ENCODE results near the gene HMX3.

The HMX3 gene

DNA sequence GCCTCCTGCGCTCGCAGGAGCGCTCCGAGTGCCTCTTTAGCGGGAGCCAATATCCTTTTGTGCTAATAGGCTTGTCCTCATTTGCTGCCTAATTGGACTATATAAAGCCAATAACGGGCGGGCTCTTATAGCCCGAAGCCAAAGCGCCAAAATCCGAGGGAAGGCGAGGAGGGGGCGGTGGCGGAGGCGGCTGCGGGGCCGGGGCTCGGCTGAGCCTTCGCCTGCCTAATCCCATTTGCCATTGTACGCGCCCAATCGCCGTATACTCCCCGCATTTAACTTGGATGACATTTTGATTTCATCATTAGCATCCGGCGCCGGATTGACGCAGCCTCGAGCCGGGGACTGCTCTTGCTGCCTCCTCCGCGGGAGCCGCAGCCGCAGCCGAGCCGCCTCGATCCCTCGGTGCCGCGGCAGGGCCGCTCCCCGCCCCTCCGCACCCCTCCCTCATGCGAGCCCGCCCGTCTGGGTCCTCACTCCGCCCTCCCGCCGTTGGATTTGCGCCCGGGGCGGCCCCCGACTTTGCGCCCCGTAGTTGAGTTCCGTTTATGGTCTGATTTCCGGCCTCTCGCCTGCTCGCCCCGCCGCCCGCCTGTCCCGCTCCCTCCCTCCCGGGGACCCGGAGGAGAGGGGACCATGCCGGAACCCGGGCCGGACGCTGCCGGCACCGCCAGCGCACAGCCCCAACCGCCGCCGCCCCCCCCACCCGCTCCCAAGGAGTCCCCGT, at the start of gene HMX3:
Gene HMX3, plus strand, starts transcription at position 556 of the 727 bp plus-strand sequence. Its CDS starts 81 bp downstream, at position 637.
- no peak for DNase-seq

DNA sequence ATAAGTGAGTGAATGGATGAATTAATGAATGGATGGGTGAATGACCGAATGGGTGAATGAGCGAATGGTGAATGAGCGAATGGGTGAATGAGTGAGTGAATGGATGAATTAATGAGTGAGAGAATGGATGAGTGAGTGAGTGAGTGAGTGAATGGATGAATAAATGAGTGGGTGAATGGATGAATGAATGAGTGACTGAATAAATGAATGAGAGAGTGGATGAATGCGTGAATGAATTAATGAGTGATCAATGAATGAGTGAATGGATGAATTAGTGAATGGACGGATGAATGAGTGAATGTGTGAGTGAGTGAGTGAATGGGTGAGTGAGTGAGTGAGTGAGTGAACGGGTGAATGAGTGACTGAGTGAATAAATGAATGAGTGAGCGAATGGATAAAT, 49.5 kb upstream of the HMX3 start:
- no peak for DNase-seq

DNA sequence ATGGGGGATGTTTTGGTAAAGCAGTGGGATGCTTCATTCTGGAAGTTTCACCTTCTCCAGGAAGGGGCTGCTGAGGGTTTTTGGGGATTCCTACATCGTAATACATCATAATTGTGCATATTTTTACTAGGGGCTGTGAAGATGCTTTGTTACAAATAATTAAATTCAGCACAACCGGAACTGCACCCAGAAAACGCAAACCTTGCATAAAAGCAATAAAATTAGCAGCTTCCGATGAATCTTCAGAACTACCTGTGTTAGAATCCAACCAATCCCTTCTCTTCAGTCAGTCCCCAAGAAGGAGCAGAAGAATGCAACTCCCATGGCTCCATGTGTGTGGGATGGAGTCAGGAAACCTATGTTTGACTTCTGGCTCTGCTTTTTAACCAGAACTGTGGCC, 48.4 kb upstream of the HMX3 start:
- DNase-seq, result no peak

DNA sequence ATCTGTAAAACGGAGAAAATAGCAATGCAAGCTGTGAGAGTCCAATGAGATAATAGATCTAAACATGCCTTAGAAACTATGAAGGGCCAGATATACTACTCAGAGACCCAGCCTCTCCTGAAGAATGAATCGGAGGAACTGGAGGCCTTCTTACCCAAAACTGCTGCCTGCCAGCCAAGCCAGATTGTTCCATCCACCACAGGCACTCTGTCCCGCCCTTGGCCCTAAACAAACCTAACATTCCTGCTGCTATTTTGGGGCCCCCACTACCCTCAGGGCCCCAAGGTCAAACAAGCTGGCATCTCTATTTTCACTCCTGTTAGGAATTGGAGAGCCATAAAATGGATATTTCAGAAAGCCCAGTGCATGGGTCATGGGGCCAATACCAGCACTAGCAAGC, 48.0 kb upstream of the HMX3 start:
- no peak for DNase-seq

DNA sequence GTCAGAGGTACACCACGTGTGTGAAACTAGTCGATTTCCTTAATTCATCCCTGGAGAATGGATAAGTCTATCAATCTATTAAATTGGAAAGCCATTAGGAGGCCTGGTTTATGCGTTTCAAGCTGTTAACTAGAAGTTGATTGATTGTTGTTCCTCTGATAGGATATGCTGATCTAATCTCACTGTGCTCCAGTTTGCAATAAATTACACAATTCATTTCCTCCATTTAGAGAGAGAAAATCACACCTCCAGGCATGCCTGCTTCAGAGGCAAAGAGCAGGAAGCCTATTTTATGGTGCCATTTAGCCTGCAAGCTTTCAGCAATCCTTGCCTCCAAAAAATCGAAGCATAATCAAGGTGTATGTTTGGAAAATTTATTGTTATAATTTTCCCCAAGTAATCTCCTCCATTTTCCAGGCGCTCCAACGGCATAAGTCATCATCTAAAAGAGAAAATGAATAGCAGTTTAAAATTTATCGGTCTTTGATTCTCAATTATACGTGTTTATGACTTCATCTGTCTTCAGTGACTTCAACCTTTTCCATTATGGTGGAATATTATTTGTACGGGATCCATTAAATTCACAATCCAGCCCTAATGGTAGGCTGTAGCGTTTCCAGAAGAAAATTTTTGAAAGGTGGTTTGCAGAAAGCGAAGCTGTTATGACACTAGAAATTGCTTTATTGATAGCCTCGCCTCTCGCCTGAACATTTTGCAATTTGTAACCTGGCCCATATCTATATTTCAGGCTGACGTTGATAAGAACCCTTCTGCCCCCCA, 42.9 kb upstream of the HMX3 start:
- DNase-seq, result no peak

DNA sequence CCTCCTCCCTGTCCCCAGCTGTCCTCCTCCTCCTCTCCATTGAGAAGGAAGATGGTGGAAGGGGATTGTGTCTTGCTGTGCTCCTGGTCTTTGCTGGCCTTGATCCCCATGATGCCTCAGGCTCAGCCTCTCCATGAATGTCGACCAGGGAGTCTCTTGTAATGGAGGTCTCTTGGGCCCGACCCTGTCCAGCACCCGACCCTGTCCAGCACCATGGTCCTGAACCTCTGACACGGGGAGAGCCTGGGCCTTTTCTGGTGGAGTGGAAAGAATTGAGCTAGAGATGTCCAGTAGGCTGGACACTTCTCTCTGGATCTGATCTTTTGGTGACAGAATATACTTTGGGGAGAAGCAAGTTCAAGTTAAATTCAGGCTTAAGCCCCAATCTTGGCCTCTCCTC, 42.3 kb upstream of the HMX3 start:
- DNase-seq, result no peak

DNA sequence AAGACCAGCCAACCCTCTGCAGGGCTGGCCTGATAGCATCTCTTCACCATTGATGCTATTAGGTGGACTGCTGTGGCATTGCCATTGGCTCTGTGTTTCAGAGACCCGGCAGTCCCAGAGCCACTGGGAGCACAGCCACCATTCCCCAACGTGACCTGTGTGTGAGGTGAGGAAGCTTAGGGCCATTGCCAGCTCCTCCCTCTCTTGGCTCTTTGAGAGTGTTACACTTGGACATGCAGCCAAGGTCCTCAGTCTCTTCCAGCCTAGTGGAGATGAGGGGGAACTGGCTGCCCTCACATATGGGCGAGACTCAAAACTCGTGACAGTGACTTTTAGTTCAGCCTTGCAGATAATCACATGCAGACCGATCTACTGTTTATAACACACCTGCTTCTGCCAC, 39.3 kb upstream of the HMX3 start:
- no peak for DNase-seq

DNA sequence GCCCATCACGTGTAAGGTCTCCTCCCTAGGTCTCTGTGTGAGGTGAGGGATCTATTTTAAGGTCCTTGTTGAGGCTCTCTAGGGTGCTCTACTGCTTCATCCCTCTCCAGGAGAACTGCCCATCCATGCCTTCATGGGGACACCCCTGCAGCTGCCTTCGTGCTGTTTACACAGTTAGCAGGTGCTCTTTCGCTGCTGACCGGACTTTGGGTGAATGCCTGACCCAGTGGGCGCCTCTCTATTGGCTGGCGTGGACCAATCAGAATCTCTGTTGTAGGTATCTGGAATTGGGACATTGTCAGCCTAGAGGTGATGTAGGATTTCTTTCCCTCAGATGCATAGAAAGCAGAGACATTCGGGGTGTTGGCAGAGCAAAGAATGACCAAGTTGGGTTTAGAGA, 38.7 kb upstream of the HMX3 start:
- no peak for DNase-seq

DNA sequence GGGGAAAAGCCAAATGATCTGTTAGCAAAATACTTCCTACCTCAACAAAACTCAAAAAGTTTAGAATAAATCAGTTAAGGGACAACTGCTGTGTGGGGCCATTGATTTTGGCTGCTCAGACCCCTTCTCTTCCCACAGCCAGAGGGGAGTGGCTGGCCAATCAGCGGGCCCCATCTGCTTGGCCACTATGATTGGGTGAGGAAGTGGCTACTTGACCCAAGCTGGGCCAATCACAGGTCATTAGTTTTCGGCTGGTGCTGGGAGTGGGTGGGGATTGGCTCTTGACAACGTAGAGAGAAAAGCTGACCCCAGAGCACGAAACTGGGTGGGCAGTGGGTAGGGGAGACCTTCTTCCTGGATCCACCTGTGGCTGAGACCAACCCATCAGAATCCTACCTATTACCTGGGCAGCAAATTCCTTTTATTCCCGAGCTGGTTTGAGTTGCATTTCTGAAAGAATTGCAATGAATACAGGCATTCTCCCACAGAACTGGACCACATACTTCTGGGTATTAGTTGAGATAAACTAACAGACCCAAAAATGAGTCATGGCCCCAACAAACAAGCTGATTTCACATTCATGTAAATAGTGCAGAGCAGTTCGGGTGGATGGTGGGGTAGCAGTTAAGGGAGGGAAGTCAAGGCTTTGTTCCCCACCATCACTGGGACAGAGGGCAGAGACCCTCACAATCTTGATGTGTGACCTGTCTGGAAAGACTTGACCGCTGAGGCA, 35.6 kb upstream of the HMX3 start:
- DNase-seq, result no peak

DNA sequence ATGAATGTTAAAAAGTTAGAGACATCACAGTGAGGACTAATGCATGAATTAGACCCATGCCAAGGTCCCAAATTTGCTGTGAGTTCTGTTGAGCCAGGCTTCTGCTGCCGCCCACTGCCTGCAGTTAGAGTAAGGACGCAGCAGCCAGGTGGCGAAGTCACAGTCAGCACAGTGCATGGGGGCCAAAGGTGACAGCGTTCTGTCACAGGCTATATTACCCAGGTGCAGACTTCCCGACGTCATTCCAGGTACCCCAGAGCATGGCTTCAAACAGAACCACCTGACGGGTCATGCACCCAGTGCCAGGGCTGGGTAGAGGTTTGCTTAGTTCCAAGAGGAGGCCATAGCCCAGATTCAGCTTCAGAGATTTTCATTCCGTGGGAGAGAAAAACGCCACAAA, 33.9 kb upstream of the HMX3 start:
- DNase-seq, result no peak

DNA sequence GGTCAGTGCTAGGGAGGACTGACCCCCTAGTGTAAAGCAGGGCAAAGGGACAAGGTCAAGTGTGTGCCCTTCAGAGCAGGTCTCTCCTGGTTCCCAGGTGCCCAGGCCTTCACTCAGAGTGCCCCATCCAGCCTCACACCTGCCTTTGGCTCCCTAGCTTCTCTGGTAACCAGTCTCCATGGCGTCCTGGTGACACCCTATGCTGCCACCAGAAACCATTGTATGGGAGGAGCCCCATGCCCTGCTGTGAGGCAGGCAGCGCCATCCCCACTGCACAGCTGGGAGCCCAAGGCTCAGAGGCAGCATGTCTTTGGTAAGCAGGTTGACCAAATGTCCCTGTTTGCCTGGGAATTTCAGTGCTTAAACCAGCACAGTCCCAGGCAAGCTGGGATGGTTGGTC, 33.1 kb upstream of the HMX3 start:
- DNase-seq, result no peak

DNA sequence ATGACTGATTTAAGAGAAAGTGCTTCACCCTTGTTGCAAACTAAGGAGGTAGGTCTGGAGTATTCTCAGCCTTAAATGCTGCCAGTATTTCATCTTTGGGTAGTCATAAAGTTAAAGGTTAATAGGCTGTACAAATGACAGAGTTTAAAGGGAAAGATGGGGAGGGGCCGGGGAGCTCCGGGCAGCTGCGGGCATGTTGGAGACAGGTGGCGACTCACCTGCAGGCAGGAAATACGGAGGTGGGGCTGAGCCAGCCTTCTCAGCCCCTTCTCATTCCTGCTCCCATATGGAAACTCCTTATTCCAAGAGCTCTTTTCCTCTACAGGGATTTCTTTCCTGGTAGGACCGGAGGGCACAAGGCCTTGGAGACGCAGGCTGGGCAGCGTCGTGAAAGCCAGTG, 31.8 kb upstream of the HMX3 start:
- no peak for DNase-seq

DNA sequence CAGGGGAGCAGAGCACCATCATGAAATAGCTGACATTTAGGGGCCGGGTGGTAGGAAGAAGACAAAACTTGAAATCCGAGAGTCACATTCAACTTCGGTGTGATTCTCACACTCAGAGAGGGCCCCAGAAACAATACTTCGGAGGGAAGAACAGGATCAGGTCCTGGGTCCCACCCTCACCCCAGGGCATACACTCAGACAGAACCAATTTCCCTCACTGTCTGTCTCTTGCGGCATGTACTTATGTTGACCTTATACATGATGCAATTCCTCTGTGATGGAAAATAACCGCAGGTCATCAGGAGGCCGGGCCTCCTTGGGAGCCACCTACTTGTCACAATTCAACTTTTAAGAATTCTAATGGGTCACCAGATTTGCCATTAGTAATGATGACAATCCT, 26.3 kb upstream of the HMX3 start:
- no peak for DNase-seq

DNA sequence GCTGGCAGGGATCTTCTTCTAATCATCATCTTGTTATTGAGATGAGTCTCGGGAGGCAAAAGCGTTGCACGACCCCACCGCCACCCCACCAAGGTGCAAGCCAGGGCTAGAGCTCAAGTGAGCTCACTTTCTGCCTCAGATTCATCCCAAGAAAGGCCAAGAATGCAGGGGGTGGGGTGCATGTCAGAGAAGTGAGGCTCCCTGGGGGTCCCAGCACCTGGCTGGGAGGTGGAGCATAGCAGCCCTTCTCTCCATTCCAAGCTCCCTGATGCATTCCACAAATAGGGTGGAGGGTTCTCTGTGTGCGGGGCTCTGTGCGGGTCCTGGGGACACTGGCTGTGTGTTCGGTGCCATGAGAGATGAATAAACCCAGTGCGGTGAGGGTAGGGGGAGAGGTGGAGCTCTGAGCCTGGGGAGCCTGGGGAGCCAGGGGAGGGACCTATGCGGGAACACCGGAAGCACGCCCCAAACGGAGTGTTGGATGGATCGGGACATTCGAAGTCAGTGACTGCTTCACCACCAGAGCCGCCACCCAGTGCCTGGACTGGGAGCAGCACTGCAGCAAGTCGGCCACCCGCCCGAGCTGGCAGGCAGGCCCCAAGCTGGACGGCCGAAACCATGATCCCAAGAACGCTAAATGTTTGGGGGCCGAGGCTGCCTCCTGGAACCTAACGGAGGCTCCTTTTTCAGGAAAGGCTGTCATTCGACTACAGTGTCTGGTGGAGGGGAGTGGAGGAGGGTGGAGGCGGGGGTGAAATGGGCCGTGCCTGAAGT, 17.9 kb upstream of the HMX3 start:
- no peak for DNase-seq

DNA sequence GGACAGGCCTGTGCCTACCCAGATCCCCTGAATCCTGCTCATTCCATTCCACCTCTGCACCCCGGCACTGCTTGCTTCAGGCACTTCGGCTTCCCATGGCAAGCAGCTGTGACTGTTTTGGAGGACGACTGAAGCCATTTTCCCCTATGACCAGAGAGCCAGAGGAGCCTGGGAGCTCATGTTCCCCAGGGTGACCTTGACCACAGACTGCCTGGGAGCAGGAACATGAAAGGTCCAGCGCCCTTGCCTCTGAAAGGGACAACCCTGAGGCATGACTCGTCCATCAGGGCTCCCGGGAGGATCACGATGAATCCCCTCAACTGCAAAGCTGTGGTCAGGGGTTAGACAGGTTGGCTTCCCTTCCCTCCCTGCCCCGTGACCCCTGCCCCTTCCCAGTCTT, 16.7 kb upstream of the HMX3 start:
- DNase-seq, result no peak

DNA sequence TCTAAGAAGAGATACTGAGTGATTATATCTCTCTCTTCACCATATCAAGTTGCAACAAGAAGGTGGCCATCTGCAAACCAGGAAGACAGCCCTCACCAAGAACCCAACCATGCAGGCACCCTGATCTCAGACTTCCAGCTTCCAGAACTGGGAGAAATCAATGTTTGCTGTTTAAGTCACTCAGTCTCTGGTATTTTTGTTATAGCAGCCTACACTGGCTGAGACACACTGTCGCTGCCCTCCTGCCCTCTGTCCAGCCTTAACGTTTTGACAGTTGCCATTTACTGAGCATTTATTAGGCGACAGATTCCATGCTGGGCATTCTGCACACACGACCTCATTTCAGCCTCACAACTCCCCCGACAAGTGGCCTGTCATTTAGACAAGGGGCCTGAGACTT, 9.5 kb upstream of the HMX3 start:
- DNase-seq, result no peak

DNA sequence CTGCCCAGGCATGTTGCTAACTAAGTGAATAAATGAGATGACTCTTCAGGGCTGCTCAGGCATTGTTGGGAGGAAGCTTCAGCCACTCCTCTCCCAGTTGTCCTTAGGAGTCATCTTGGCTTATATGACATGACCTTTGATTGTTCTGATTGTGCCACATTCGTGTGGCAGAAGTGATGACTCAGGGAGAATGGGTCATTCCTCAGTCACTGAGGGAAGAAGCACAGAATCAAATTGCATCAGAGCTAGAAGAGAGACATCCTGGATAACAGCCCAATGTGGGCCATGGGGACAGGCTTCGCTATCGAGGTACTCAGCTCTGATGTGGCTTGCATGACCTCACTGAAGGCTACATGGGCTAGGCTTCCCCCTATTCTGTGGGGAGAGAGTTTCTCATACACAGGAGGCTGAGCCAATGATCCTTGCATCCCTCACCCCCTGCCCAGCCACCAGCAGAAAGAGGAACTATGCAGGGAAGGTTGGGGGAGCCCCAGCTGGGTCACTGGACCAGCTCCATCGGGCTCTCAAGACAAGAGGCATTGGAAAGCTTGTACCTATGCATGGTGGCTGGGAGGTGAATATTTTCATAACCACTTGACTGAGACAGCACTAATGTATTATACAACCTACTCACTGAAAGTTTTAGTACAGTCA, 6.0 kb upstream of the HMX3 start:
- DNase-seq, result no peak

DNA sequence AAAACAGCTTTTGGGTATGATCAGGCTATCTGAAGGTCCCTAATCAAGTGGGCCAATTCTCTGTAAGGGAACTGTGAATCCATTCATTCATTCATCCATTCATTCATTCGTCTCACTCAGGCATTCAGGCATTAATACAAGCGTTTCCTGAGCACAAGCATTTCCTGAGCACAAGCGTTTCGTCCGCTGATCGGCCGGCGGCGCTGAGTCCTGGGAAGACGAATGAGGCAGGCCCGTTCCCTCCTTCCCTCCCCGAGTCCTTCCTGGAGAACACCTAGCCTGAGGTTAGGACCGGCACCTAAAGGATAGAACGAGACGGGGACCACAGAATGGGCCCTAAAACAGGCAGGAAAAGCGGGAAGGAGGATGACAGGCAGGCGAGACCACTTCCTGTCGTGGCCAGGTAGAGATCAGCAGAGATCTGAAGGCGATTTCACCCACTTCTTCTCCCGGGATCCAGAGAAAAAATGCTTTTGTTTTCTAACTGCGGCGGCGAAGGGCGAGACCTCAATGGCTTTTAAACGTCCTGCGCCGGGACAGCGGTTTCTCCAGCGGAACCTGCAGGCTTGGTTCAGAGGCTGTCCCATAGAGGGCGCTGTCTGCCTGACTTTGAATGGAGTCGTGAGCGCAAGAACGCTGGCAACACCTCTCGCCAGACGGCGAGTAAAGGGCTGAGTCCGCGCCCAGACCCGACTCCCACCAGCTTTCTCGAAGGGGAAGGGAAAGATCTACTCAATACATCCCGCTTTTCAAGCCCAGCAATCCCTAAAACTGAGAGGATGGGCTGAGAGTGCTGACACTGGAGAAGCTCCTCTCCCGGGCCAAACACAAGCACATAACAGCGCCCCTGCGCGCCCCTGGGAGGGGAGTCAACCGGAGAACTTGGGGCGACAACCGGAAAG, 2.9 kb upstream of the HMX3 start:
- peak in 1 of 2 experiments; percentile 21 for DNase-seq

DNA sequence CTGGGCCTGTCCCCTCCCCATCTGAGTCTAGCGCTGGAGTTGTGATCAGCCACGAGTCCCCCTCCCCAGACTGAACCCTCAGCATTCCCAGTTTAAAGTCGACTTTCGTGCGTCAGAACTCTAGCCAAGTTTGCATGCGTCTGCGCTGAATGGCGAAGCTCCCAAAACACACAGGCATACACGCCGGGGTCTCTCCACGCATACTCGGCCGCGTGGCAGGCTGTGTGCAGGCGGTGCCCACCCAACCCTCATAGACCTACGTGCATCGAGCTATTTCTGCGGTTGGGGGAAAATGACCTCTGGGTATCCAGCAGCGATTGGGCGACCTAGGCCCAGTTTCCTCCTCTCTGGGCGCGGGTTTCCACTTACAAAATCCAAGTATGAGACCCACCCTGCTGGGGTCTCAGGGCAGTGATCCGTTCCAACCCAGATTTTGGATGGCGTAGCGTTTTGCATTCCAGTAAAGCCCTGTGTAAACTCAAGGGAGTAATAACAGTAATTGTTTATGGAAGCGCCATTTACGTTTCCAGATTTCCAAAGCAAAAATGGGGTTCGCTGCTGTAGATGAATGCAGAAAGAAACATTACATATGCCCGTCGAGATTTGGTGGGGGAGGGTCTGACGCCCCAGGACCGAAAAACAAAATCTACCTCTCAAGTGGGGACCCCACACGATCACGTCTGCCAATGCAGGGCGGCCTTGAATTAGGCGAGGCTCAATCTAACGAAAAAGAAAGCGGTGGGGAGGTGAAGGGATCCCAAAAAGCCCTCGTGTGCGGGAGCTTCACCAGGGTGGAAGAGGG, 2.0 kb upstream of the HMX3 start:
- DNase-seq, result no peak

DNA sequence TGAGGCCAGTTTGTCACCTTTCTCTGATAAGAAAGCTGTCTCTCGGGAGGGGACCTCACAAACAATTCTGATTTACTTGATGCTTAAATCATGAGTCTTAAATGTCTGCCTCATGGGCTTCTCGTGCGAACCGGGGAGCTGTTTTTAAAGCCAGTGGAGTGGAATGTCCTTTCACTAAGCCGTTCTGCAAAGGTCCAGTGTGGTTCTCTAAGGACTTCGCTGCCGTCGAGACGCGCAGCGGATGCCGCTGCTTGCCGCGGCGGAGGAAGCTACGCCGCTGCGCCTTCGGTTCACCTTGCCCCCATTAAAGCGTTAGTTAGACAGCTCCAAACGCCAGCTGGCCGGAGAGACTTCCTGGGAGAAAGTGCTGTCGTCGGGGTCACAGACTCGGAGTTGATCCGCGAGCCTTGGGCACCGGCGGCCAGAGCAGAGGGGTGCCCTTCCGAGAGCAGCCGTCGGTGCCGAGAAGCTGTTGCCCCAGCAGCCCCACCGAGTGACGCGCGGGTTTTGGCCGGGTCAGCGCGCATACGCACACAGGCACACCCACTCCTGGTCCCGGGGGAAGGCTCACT, 1.3 kb upstream of the HMX3 start:
- no peak for DNase-seq
